Fibroblast of mammary gland (primary cell): ENCODE measurements around the gene HAND1.

Source experiments
- DNase-seq: peaks from one replicate; pipeline ENCODE4 v3.0.0-alpha.2; 2010; ENCODE audit warnings: low read depth
- H3K4me3 ChIP-seq: 2 replicates; pipeline ENCODE4 v1.5.1; 2011; ENCODE audit warnings: low read depth, mild to moderate bottlenecking, low read length, moderate library complexity; ENCODE audit not compliant: control insufficient read depth
- TF ChIP-seq, protein P1 (sequence below): conservative IDR thresholded peaks from 2 replicates; pipeline ENCODE4 v1.5.1; 2011; ENCODE audit warnings: low read depth, low read length, inconsistent platforms; ENCODE audit not compliant: control insufficient read depth, insufficient read depth

Gene HAND1

DNA sequence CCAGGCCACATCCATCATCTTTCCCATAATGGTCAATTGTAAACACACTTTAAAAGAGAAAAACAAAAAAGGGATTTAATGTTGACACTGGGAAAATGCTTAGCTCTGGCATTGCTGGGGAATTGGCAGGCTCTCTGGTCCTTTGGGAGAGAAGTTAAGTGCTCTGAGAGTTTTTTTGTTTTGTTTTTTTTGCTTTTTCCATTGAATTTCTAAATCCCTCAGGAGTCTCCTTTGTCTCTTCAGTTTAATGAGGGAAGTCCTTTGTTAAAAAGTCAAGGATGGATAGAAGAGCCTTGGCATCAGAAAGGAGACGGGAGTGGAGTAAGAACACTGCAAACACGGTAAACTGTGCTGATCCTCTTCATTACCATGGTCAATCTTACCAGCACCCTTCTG is 7.1 kb upstream of the HAND1 start:
- H3K4me3 ChIP-seq = no peak overlapping the region
- TF ChIP-seq, protein P1, sequence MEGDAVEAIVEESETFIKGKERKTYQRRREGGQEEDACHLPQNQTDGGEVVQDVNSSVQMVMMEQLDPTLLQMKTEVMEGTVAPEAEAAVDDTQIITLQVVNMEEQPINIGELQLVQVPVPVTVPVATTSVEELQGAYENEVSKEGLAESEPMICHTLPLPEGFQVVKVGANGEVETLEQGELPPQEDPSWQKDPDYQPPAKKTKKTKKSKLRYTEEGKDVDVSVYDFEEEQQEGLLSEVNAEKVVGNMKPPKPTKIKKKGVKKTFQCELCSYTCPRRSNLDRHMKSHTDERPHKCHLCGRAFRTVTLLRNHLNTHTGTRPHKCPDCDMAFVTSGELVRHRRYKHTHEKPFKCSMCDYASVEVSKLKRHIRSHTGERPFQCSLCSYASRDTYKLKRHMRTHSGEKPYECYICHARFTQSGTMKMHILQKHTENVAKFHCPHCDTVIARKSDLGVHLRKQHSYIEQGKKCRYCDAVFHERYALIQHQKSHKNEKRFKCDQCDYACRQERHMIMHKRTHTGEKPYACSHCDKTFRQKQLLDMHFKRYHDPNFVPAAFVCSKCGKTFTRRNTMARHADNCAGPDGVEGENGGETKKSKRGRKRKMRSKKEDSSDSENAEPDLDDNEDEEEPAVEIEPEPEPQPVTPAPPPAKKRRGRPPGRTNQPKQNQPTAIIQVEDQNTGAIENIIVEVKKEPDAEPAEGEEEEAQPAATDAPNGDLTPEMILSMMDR = no peak
- no peak for DNase-seq

DNA sequence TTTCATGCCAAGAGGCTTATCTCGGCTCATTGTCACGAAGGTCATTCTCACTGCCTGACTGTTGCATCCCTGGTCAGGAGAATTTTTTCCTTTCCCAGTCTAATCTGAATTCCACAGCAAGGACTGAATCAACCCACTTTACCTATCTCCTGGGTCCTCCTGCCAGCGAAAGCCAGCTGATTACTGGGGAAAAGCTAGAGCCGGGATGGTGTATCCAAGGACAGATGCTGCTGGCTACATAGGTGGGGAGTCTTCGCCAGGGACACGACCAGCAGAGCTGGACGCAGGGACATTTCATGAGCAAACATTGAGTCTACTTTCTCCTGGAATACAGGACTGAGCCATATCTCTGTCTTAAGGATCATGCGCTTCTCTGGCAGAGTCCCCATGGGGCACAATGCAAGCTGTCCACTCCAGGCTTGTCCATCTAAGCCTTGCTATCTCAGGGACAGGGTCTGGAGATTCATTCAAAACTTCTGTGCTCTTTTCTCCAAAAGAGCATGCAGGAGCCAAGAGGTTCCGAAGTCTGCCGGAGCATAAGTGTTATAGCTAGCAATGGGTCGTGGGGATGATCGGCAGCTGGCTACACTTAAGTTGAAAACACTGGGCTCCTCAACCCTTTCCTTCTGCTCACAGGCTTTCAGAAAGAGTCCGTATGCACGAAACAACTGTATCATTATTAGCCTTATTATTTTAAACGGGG is 6.5 kb upstream of the HAND1 start:
- H3K4me3 ChIP-seq = no peak overlapping the region
- no peak for DNase-seq
- TF ChIP-seq, protein P1 = no peak

DNA sequence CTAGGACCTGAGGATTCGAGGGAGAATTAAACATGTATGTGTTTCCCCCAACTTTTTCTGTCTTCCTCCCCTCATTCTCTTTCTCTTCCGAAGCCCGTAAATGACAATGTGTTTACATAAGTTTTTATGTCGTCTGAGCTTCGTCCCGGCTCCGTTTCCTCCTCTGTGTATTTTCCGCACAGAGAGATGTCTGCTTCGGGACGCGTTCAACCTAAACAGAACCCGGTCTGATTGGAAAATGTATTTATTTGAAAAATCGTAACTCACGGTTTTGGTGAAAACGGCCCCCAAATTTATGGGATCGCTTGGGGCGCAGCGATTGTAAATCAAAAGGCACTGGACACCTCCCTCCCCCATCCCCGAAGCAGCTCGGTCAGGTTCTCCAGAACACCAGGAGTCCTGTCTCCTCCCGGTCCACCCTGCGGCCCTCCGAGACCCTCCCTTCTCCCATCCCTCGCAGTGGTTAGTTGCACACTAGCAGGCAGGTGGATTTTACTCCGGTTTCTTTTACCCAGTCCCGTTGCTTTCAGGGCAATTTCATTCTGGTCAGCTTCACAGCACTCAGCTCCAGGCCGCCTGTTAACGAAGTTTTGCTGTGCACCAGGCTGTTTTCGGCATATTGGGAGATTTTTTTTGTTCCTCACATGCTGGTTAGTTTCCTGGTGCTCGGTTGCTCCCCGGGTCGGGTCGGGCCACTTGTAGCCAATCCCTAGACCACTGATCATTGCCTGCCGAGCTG is 5.8 kb upstream of the HAND1 start:
- TF ChIP-seq, protein P1 = no peak
- DNase-seq = no peak
- H3K4me3 ChIP-seq = no peak overlapping the region

DNA sequence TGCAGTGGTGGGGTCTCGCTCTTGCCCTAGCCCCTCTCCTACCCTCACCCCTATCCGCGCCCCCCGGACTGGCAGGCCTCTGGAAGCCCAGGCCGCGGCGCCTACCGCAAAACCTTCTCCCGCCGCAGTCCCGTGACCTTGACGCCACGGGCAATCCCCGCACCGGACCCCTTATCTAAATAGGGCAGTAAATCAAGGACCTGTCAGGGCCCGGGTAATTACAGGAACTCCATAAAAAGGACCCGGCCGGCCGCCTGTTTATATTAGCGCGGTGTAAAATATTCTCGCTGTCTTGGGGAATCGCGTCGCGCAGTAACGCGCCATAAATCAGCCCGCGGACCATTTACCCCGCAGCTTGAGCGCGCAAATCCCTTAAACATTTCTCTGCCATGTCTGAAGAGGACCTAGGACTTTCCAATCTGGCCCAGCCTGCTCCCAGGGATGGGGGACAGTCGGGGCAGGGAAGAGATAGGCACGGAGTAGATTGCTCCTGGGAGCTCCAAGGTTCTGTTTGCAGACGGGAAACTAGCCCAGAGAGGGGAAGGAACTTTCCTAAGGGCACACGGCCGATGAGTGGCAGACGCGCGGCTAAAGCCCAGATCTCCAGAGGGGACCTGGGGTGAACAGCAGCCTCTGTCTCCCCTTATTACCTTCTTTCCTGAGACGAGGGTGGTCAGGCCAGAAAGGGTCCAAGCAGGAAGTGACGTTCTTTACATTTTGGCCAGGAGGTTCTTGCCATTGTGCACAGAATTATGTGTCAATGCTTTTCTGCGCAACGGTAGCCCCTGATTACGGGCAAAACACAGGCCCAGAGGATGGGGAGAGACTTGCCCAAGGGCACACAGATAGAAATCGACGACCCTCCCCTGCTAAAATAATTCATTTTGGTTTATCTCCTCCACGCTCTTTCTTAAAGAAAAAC is 4.8 kb upstream of the HAND1 start:
- no peak for DNase-seq
- TF ChIP-seq, protein P1 = no peak
- no peak overlapping the region for H3K4me3 ChIP-seq

DNA sequence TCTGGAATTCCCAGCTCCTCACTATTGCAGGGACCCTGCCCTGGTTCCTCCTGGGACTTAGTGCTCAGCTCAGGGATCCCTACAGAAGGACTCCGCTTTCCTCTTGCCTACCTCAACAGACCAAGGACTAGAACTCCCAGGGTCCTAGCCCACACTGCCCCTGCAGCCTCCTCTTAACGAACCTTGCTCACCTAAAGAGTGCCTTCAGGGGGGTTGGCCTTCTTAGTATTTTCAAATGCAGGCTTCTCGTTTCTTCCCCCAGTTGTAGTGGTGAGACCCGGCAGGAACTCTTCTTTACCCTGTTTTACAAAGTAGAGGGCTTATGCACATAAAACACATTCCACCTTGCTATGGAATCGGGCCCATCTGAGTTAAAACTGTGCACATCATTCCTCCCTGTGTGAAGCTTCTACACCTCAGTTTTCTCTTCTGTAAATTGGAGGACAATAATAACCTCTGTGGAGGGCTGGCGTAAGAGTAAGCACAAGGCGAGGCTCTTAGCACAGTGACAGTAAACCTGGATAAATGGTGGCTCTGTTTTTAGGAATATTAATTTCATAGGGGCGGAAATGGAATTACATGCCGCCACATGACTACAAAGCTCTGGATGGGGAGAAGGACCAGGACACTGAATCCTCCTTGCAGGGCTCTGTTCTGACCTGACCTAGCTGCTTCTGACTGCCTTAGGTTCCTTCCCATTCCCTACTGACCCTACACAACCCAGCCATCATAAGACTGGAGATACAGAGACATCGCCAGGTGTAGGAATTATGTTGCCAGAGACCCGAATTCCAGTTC is 3.8 kb upstream of the HAND1 start:
- TF ChIP-seq, protein P1 = no peak
- DNase-seq = no peak
- H3K4me3 ChIP-seq = no peak overlapping the region

DNA sequence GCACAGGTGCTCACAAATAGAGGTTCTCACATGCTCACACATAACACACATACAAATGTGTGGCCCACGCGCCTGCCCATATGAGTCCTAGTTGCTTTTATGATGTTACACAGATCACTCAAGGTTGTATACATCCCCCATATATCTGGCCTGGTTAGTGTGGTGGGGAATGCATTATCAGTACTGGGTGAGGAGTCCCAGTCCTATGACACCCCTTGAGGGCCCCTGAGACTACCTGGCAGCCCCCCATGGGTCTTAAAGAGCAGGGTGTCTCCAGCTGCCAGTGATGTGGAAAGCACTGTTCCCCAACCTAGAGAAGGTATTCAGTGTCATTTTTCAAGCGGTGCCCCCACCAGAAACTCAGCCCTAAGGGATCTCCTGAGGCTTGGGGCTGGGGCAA is 2.8 kb upstream of the HAND1 start:
- no peak overlapping the region for H3K4me3 ChIP-seq
- TF ChIP-seq, protein P1 = no peak
- no peak for DNase-seq
